ENCODE results near the gene COPS7A.

The COPS7A gene

DNA sequence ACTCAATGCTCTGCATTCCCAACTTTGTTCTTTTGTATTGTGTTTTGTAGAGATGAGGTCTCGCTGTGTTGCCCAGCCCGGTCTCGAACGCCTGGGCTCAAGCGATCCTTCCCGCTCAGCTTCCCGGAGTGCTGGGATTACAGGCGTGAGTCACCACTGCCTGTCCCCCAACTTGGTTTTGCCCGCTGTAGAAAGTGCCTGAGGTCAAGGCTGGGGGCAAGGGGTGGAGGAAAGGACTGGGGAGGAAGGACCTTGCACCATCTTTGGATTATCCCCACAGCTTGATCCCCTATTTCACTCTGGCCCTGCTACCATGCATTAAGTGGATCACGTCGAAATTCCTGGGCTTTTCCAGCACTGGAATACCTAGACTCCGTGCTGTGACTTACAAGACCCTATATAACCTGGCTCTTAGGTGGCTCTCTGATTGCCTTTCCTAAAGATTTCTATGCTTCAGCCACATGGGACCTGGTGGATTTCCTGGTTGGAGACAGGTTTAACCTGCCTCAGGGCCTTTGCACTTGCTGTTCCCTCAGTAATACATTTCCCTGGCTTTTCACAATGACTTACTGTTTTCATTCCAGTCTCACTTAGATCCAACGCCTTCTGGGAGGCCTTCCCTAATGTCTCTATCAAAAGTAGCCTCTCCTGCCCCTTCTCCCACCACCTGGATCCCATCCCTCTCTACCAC lies 22.6 kb upstream of the COPS7A start (continued):
- TF ChIP-seq ZNF157 (tag by site-specific recombination; IDR thresholded peaks at IDR 0.05): no peak
- no peak for TF ChIP-seq ZNF658 (tag by site-specific recombination; IDR thresholded peaks at IDR 0.05)
- peak; percentile 16; the same call in 1 of the 2 replicates for TF ChIP-seq ZIC2 (tag by site-specific recombination; IDR thresholded peaks at IDR 0.05)
- TF ChIP-seq ZNF16 (tag by site-specific recombination; IDR thresholded peaks at IDR 0.05; ENCODE audit: low read depth): no peak
- TF ChIP-seq ZBTB20 (tag by site-specific recombination; IDR thresholded peaks at IDR 0.05): no peak
- no peak for TF ChIP-seq MEIS1 (CRISPR knock-in tag; IDR thresholded peaks at IDR 0.05; ENCODE audit: borderline replicate concordance)
- TF ChIP-seq ZNF155 (tag by site-specific recombination; IDR thresholded peaks at IDR 0.05): no peak
- TF ChIP-seq ZSCAN16 (tag by site-specific recombination; IDR thresholded peaks at IDR 0.05): no peak
- no peak for TF ChIP-seq ZNF311 (tag by site-specific recombination; IDR thresholded peaks at IDR 0.05; ENCODE audit: borderline replicate concordance)
- TF ChIP-seq ZNF335 (tag by site-specific recombination; conservative IDR thresholded peaks at IDR 0.05): peak; percentile 84
- TF ChIP-seq, protein P1, sequence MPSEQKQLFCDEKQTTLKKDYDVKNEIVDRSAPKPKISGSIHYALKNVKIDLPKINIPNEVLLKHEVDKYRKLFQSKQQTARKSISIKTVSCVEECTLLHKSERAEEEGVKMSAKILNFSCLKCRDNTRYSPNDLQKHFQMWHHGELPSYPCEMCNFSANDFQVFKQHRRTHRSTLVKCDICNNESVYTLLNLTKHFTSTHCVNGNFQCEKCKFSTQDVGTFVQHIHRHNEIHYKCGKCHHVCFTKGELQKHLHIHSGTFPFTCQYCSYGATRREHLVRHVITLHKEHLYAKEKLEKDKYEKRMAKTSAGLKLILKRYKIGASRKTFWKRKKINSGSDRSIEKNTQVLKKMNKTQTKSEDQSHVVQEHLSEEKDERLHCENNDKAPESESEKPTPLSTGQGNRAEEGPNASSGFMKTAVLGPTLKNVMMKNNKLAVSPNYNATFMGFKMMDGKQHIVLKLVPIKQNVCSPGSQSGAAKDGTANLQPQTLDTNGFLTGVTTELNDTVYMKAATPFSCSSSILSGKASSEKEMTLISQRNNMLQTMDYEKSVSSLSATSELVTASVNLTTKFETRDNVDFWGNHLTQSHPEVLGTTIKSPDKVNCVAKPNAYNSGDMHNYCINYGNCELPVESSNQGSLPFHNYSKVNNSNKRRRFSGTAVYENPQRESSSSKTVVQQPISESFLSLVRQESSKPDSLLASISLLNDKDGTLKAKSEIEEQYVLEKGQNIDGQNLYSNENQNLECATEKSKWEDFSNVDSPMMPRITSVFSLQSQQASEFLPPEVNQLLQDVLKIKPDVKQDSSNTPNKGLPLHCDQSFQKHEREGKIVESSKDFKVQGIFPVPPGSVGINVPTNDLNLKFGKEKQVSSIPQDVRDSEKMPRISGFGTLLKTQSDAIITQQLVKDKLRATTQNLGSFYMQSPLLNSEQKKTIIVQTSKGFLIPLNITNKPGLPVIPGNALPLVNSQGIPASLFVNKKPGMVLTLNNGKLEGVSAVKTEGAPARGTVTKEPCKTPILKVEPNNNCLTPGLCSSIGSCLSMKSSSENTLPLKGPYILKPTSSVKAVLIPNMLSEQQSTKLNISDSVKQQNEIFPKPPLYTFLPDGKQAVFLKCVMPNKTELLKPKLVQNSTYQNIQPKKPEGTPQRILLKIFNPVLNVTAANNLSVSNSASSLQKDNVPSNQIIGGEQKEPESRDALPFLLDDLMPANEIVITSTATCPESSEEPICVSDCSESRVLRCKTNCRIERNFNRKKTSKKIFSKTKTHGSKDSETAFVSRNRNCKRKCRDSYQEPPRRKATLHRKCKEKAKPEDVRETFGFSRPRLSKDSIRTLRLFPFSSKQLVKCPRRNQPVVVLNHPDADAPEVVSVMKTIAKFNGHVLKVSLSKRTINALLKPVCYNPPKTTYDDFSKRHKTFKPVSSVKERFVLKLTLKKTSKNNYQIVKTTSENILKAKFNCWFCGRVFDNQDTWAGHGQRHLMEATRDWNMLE (tag by site-specific recombination; conservative IDR thresholded peaks at IDR 0.05; ENCODE audit: low read depth): no peak
- TF ChIP-seq ZNF169 (tag by site-specific recombination; IDR thresholded peaks at IDR 0.05): no peak
- TF ChIP-seq ZNF10 (tag by site-specific recombination; IDR thresholded peaks at IDR 0.05): no peak
- no peak for TF ChIP-seq ZFP41 (tag by site-specific recombination; IDR thresholded peaks at IDR 0.05; ENCODE audit: borderline replicate concordance)
- no peak for TF ChIP-seq OVOL3 (tag by site-specific recombination; IDR thresholded peaks at IDR 0.05)
- TF ChIP-seq, protein P2, sequence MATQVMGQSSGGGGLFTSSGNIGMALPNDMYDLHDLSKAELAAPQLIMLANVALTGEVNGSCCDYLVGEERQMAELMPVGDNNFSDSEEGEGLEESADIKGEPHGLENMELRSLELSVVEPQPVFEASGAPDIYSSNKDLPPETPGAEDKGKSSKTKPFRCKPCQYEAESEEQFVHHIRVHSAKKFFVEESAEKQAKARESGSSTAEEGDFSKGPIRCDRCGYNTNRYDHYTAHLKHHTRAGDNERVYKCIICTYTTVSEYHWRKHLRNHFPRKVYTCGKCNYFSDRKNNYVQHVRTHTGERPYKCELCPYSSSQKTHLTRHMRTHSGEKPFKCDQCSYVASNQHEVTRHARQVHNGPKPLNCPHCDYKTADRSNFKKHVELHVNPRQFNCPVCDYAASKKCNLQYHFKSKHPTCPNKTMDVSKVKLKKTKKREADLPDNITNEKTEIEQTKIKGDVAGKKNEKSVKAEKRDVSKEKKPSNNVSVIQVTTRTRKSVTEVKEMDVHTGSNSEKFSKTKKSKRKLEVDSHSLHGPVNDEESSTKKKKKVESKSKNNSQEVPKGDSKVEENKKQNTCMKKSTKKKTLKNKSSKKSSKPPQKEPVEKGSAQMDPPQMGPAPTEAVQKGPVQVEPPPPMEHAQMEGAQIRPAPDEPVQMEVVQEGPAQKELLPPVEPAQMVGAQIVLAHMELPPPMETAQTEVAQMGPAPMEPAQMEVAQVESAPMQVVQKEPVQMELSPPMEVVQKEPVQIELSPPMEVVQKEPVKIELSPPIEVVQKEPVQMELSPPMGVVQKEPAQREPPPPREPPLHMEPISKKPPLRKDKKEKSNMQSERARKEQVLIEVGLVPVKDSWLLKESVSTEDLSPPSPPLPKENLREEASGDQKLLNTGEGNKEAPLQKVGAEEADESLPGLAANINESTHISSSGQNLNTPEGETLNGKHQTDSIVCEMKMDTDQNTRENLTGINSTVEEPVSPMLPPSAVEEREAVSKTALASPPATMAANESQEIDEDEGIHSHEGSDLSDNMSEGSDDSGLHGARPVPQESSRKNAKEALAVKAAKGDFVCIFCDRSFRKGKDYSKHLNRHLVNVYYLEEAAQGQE (tag by site-specific recombination; IDR thresholded peaks at IDR 0.05): no peak
- TF ChIP-seq, protein P3, sequence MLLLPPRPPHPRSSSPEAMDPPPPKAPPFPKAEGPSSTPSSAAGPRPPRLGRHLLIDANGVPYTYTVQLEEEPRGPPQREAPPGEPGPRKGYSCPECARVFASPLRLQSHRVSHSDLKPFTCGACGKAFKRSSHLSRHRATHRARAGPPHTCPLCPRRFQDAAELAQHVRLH (tag by site-specific recombination; IDR thresholded peaks at IDR 0.05): 0 out of 2 replicates have a peak, but pooled peaks have one; percentile 33
- TF ChIP-seq, protein P4, sequence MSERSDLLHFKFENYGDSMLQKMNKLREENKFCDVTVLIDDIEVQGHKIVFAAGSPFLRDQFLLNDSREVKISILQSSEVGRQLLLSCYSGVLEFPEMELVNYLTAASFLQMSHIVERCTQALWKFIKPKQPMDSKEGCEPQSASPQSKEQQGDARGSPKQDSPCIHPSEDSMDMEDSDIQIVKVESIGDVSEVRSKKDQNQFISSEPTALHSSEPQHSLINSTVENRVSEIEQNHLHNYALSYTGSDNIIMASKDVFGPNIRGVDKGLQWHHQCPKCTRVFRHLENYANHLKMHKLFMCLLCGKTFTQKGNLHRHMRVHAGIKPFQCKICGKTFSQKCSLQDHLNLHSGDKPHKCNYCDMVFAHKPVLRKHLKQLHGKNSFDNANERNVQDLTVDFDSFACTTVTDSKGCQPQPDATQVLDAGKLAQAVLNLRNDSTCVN (tag by site-specific recombination; optimal IDR thresholded peaks at IDR 0.05): no peak
- TF ChIP-seq MYNN (tag by site-specific recombination; IDR thresholded peaks at IDR 0.05; ENCODE audit: borderline replicate concordance): no peak
- TF ChIP-seq ZNF24 (tag by site-specific recombination; IDR thresholded peaks at IDR 0.05): no peak
- TF ChIP-seq ZNF473 (tag by site-specific recombination; IDR thresholded peaks at IDR 0.05): no peak
- no peak for TF ChIP-seq ZNF19 (tag by site-specific recombination; IDR thresholded peaks at IDR 0.05; ENCODE audit: low read depth)
- no peak for TF ChIP-seq ZFHX2 (tag by site-specific recombination; conservative IDR thresholded peaks at IDR 0.05)
- no peak for TF ChIP-seq HOXC10 (CRISPR knock-in tag; IDR thresholded peaks at IDR 0.05)
- TF ChIP-seq ZNF654 (tag by site-specific recombination; IDR thresholded peaks at IDR 0.05; ENCODE audit: low read depth): no peak
- TF ChIP-seq, protein P5, sequence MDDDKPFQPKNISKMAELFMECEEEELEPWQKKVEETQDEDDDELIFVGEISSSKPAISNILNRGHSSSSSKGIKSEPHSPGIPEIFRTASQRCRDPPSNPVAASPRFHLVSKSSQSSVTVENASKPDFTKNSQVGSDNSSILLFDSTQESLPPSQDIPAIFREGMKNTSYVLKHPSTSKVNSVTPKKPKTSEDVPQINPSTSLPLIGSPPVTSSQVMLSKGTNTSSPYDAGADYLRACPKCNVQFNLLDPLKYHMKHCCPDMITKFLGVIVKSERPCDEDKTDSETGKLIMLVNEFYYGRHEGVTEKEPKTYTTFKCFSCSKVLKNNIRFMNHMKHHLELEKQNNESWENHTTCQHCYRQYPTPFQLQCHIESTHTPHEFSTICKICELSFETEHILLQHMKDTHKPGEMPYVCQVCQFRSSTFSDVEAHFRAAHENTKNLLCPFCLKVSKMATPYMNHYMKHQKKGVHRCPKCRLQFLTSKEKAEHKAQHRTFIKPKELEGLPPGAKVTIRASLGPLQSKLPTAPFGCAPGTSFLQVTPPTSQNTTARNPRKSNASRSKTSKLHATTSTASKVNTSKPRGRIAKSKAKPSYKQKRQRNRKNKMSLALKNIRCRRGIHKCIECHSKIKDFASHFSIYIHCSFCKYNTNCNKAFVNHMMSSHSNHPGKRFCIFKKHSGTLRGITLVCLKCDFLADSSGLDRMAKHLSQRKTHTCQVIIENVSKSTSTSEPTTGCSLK (tag by site-specific recombination; IDR thresholded peaks at IDR 0.05): no peak
- TF ChIP-seq ZNF747 (tag by site-specific recombination; IDR thresholded peaks at IDR 0.05): no peak
- no peak for TF ChIP-seq KLF16 (tag by site-specific recombination; IDR thresholded peaks at IDR 0.05)
- TF ChIP-seq ZFP37 (tag by site-specific recombination; IDR thresholded peaks at IDR 0.05): no peak
